HG03097 (cell line): ENCODE measurements around the gene DLG4.
"Not testable (repeated sequence)": the region's sequence is repeated elsewhere in the genome, so short reads cannot be mapped to it uniquely, and the experiment has no call there.

Experiments
- ATAC-seq: cut with Tn5 transposase; IDR thresholded peaks from one replicate; pipeline ENCODE4 v1.9.1; 2021; ENCODE audit not compliant: unreplicated experiment, low FRiP score

DLG4 gene

DNA sequence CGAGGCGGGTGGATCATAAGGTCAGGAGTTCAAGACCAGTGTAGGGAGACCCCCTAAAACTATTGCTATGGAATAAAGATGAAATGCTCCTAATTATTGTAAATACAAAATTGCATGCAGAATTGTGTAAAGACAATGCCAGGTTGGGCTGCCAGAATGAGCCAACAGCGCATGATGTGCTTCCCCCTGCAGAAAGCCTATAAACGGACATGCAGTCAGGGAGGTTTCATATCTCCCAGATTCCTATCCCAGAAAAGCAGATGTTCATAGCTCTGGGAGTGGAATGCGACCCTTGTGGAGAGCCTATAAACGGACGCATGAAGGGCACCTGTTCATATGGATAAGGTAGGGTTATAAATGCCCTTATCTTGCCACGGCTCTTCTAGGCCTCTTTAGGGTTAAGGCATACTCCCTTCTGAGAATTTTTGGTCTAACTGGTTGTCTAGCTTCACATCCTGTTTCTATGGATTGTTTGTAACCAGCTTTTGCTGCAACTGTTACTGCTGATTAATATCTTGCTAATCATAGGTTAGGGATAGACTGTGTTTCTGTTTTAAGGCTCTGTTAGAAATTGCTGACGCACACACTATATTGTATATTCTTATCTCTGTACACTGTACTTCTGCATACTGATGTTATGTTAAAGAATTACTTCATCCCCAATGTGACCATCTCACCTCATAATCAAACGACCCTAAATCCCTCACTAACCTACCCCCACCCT lies 50.6 kb downstream of the DLG4 start:
- ATAC-seq, result not testable (repeated sequence)

DNA sequence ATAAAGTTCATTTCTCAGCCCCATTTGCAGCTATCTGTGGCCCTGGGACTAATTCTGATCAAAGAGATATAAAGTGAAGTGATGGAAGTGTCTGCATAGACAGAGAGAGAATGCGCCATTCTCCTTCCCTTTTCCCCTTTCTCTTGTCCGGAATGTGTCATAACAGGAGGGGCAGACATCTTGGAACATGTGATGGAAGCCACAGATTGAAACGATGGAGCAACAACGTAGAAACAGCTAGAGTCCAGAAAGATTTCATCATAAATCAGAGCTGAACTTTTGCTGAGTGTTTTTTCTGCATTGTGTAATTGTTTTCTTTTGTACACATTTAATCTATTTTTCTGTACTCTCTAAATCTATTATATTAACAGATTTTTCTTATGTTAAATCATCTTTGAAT lies 51.8 kb downstream of the DLG4 start:
- ATAC-seq, result no peak

DNA sequence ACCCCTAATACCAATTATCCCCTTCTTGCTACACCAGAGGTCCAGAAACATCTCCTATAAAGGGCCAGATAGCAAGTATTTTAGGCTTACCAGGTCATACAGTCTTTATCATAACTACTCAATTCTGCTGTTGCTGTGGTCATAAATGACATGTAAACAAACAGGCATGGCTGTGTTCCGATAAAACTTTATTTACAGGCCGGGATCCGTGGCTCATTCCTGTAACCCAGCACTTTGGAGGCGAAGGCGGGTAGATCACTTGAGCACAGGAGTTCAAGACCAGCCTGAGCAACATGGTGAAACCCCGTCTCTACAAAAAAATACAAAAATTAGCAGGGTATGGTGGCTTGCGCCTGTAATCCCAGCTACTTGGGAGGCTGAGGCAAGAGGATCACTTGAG lies 52.8 kb downstream of the DLG4 start:
- no peak for ATAC-seq

DNA sequence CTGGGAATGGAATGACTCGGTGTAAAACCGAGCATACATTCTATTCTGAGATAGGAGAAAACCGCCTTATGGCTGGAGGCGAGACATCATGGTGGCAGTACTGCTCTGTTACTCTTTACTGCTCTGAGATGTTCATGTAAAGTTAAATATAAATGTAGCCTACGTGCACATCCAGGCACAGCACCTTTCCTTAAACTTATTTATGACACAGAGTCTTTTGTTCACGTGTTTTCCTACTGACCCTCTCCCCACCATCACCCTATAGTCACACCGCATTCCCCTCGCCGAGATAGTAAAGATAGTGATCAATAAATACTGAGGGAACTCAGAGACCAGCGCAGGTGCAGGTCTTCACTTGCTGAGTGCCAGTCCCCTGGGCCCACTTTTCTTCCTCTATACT lies 60.1 kb downstream of the DLG4 start:
- not testable (repeated sequence) for ATAC-seq

DNA sequence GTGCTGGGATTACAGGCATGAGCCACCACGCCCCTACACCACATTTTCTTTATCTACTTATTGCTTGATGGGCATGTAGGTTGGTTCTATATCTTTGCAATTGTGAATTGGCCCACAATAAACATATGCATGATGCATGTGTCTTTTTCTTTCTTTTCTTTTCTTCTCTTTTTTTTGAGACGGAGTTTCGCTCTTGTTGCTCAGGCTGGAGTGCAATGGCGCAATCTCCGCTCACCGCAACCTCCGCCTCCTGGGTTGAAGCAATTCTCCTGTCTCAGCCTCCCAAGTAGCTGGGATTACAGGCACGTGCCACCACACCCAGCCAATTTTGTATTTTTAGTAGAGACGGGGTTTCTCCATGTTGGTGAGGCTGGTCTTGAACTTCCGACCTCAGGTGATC lies 61.2 kb downstream of the DLG4 start:
- not testable (repeated sequence) for ATAC-seq

DNA sequence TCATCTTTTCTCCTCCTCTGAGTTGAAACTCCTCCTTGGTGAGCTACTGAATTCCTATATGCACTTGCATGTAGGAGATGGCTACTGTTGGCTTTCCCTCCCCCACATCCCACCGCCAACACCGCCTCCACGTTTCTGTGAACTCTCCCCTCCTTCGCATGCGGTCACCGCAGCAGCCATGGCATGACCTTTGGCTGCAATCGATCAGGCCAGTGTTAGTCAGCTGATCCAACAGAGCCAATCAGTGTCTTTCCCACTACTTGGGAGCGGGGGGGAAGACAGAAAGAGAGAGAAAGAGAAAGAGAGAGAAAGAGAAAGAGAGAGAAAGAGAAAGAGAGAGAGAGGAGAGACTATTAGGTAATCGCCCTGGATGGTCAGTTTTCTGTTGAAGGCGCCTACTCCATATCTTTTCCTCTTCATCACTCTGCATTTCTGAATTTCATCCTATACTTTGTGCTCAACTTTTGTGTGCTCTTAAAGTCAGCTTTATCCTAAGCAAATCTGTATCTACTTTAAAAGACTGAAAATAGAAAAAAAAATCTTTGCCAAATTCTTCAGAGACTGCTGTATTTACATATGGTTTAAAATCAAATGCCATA lies 63.2 kb downstream of the DLG4 start:
- ATAC-seq, result no peak

DNA sequence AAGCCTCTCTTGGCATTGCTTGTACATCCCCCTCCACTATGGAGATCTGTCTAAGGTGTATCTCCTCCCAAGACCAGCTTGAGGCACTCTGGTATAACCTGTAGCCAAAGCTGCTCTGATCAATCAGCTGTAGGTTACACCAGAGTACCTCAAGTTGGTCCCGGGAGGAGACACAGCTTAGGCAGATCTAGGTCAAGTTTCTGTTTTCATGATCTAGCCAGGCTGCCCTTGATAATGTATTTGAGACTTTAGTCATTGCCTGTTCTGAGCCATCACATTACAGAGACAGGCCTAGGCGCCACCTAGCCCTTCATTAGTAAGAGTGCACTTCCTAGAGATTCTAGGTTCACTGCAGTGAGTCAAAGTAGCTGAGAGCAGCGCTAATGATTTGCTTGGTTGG lies 71.9 kb downstream of the DLG4 start:
- no peak for ATAC-seq

DNA sequence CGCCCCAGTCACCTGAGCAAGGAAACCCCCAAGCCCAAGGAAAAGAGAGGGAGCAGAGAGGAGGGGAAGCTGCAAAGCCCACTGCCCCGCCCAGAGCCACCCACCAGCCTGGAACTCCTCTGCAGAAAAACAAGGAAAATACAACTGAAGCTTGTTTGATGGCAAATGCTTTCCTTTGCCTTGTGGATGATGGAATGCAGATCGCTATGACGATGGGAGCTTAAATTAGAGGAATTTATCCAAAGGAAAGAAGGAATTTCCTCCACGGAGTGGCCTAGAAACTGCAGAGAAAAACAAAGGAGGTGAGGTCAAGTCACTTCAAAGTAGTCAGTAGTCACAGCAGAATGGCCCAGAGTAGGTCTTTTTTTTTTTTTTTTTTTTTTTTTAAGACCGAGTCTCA lies 73.5 kb downstream of the DLG4 start:
- ATAC-seq, result no peak

DNA sequence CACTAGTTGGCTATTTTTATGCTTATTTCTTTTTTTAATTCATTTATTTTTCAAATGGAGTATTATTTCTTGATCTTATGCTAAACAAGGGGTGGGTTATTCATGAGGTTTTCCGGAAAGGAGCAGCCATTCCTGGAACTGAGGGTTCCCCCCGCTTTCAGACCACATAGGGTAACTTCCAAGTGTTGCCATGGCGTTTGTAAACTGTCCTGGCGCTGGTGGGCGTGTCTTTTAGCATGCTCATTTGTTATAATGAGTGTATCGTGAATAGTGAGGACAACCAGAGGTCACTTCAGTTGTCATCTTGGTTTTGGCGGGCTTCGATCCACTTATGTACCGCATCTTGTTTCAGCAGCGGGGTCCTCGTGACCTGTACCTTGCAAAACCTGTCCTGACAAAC lies 75.4 kb downstream of the DLG4 start:
- ATAC-seq, result no peak

DNA sequence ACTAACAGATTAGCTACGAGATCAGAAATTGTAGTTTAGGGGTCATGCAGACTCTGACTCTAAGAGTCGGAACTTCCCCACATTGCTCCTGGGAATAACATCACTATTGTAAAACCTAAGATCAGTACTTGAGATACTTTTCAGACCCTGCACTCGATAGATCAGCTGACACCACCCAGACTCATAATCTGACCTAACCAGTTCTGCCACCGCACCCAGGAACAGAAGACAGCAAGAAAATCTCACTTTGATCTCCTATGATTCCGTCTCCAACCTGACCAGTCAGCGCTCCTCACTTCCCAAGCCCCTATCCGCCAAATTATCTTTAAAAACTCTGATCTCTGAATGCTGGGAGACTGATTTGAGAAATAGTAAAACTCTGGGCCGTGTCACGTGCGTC lies 77.8 kb downstream of the DLG4 start:
- ATAC-seq, result no peak

DNA sequence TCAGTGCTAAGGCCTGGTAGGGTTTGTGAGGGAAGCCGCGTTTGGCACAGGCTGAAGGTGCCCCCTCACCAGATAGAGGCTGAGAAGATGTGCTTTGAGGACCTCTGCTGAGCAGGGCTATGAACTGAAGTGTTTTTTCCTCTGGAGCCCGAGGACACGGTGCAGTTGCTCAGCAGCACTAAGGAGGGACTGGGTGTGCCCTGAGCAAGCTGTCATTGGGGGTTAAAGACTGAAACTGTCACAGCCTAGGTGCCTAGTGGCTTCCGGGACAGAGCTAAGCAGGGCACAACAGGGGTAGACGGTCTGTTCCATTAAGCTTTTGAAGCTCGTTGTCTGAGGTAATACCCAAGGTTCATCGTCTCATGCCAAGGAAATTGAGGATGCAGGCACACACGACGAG lies 80.2 kb downstream of the DLG4 start:
- ATAC-seq, result no peak

DNA sequence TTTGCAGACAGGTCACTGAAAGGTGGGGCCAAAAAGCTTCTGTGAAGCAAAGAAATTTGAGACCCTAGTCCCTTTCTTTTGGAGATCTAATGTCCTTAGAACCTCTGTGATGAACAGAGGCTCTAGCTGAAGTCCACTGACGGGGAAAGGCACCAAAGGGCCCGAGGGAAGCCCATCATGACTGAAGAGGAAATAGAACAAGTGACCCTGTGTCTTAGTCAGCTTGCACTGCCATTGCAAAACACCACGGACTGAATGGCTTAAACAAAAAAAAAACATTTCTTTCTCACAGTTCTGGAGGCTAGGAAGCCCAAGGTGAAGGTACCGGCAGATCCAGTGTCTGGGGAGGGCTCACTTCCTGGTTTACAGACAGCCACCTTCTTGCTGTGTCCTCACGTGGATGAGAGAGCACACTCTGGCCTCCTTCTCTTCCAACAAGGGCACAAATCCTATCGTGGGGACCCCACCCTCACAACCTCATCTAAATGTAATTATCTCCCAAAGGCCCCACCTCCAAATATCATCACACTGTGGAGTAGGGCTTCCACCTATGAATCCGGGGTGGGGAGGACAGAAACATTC lies 80.7 kb downstream of the DLG4 start:
- ATAC-seq, result no peak

DNA sequence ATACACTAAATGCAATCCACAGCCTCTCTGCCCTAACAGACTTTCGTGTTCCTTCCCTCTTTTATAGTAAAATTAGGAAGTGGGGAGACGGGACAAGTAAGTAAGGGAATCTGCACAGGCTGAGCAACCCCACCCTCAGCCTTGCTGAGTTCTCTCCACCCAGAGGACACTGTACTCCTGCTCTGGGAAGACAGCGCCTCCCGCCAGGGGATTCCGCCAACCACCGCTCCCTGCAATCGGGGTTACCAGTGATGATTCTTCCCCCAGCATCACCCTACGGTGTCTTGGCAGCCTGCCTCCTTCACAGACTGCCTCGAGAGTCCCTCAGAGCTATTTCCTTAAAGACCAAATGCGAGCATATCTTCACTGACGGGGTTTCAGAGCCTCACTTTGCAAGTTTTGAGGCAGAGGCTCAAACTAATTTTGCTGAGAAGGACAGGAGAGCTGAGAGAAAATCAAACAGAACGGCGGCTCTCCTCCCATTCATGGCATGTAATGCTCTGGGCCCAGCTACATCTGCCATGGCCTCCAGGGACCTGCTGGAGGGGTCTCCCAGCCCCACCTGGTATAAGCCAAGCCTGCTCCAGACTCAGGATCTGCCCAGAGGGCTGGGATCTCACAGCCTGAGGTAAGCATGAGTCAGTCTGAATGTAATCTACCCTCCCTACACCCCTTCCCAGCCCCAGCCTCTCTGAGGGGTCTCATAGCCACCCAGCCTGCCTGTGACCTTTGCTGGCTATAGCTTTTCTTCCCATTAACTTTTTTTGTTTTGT lies 82.3 kb downstream of the DLG4 start:
- no peak for ATAC-seq
